Measurements from ENCODE around the gene CEP89.
"Not testable (repeated sequence)": the region's sequence is repeated elsewhere in the genome, so short reads cannot be mapped to it uniquely, and the experiment has no call there.

CEP89 gene

DNA sequence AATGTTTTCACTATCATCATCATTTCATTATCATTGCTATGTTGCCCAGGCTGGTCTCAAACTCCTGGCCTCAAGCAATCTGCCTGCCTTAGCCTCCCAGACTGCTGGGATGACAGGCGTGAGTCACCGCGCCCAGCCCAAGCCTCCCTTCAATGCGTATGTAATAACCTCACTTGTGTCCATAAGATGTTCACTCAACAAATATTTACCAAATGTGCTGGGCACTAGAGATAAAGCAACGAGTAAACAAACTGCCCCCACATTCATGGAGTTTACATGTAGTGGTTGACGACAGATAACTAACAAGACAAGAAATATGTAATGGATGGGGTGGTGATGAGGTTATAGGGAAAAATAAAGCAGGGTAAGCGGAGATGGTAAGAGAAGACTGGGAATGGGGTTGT lies 25.3 kb upstream of the CEP89 start:
- not testable (repeated sequence) for H3K27me3 ChIP-seq (ENCODE audit: control insufficient read depth, insufficient read depth, low read length); H3K27ac ChIP-seq (ENCODE audit: low read length); H3K4me1 ChIP-seq (ENCODE audit: control insufficient read depth, insufficient read depth, low read length); DNase-seq (ENCODE audit: low read depth, low spot score); H3K4me3 ChIP-seq (ENCODE audit: low read length); H3K36me3 ChIP-seq (ENCODE audit: control insufficient read depth, insufficient read depth, low read length); H3K9me3 ChIP-seq (ENCODE audit: control insufficient read depth, insufficient read depth, low read length)
- no CpG with 5 or more reads among the region's 7 CpGs for WGBS (ENCODE audit: insufficient coverage, insufficient read length)

DNA sequence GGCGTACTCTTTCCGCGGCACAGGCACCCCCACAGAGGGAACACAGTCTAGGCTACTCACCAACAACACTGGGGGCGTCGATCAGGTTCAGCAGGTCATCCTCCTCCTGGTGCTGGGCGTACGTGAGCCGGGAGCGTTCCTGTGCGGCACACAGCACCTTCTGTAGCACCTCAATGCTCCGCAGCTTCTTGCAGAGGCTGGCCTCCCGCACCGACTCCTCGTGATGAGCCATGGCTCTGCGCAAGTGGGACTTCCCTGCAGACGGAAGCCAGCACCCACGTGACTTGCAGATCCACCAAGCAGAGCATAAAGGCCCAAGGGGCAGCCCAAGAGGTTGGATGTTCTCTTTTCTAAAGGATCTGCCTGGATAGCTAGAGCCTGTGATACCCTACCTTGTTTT lies 24.2 kb upstream of the CEP89 start:
- not testable (repeated sequence) for H3K27me3 ChIP-seq (ENCODE audit: control insufficient read depth, insufficient read depth, low read length); H3K9me3 ChIP-seq (ENCODE audit: control insufficient read depth, insufficient read depth, low read length); H3K4me3 ChIP-seq (ENCODE audit: low read length); H3K4me1 ChIP-seq (ENCODE audit: control insufficient read depth, insufficient read depth, low read length); DNase-seq (ENCODE audit: low read depth, low spot score); H3K36me3 ChIP-seq (ENCODE audit: control insufficient read depth, insufficient read depth, low read length); H3K27ac ChIP-seq (ENCODE audit: low read length)
- no CpG with 5 or more reads among the region's 17 CpGs for WGBS (ENCODE audit: insufficient coverage, insufficient read length)

GRCh38 chr19:32988724-32989123 lies 17.0 kb upstream of the CEP89 start:
- Histone ChIP-seq H3K36me3 (ENCODE audit: control insufficient read depth, insufficient read depth, low read length) (peaks cover 3% of the 10 kb centered on the region; the same call in 1 of the 2 replicates), H3K4me3 (ENCODE audit: low read length) (no peak overlapping the region), H3K27ac (ENCODE audit: low read length) (no peak overlapping the region), H3K27me3 (ENCODE audit: control insufficient read depth, insufficient read depth, low read length) (no peaks in the 10 kb centered on the region), H3K4me1 (ENCODE audit: control insufficient read depth, insufficient read depth, low read length) (no peaks in the 10 kb centered on the region), H3K9me3 (ENCODE audit: control insufficient read depth, insufficient read depth, low read length) (no peaks in the 10 kb centered on the region)
- WGBS (ENCODE audit: insufficient coverage, insufficient read length) = no CpG with 5 or more reads among the region's 5 CpGs
- no peak for DNase-seq (ENCODE audit: low read depth, low spot score)

GRCh38 chr19:32988254-32988653 lies 16.5 kb upstream of the CEP89 start:
- DNase-seq (ENCODE audit: low read depth, low spot score); H3K27ac ChIP-seq (ENCODE audit: low read length); H3K4me1 ChIP-seq (ENCODE audit: control insufficient read depth, insufficient read depth, low read length); H3K4me3 ChIP-seq (ENCODE audit: low read length); H3K27me3 ChIP-seq (ENCODE audit: control insufficient read depth, insufficient read depth, low read length); H3K36me3 ChIP-seq (ENCODE audit: control insufficient read depth, insufficient read depth, low read length); H3K9me3 ChIP-seq (ENCODE audit: control insufficient read depth, insufficient read depth, low read length): not testable (repeated sequence)
- WGBS (ENCODE audit: insufficient coverage, insufficient read length) = no CpG with 5 or more reads among the region's 5 CpGs

GRCh38 chr19:32982488-32982887 lies 10.7 kb upstream of the CEP89 start:
- WGBS (ENCODE audit: insufficient coverage, insufficient read length) = no CpG with 5 or more reads among the region's 6 CpGs
- H3K4me1 ChIP-seq (ENCODE audit: control insufficient read depth, insufficient read depth, low read length); H3K36me3 ChIP-seq (ENCODE audit: control insufficient read depth, insufficient read depth, low read length); H3K9me3 ChIP-seq (ENCODE audit: control insufficient read depth, insufficient read depth, low read length); H3K27me3 ChIP-seq (ENCODE audit: control insufficient read depth, insufficient read depth, low read length); H3K4me3 ChIP-seq (ENCODE audit: low read length); H3K27ac ChIP-seq (ENCODE audit: low read length); DNase-seq (ENCODE audit: low read depth, low spot score): not testable (repeated sequence)

GRCh38 chr19:32979807-32980206 lies 8.0 kb upstream of the CEP89 start:
- not testable (repeated sequence) for H3K4me1 ChIP-seq (ENCODE audit: control insufficient read depth, insufficient read depth, low read length); H3K27ac ChIP-seq (ENCODE audit: low read length); DNase-seq (ENCODE audit: low read depth, low spot score); H3K4me3 ChIP-seq (ENCODE audit: low read length); H3K9me3 ChIP-seq (ENCODE audit: control insufficient read depth, insufficient read depth, low read length); H3K36me3 ChIP-seq (ENCODE audit: control insufficient read depth, insufficient read depth, low read length); H3K27me3 ChIP-seq (ENCODE audit: control insufficient read depth, insufficient read depth, low read length)
- no CpG with 5 or more reads among the region's 7 CpGs for WGBS (ENCODE audit: insufficient coverage, insufficient read length)

DNA sequence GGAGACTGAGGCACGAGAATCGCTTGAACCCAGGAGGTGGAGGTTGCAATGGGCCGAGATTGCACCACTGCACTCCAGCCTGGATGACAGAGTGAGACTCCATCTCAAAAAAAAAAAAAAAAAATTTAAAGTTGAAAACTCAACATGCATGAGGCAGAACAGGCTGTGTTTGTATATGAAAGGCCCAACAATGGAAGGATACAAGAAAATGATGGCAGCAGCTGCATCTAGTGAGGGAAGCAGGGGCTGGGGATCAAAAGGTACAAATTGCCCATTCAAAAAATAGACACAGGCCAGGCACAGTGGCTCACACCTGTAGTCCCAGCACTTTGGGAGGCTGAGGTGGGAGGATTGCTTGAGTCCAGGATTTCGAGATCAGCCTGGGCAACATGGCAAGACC lies 6.1 kb upstream of the CEP89 start:
- H3K9me3 ChIP-seq (ENCODE audit: control insufficient read depth, insufficient read depth, low read length); H3K27me3 ChIP-seq (ENCODE audit: control insufficient read depth, insufficient read depth, low read length); H3K36me3 ChIP-seq (ENCODE audit: control insufficient read depth, insufficient read depth, low read length); H3K4me1 ChIP-seq (ENCODE audit: control insufficient read depth, insufficient read depth, low read length); DNase-seq (ENCODE audit: low read depth, low spot score); H3K27ac ChIP-seq (ENCODE audit: low read length); H3K4me3 ChIP-seq (ENCODE audit: low read length): not testable (repeated sequence)
- no CpG with 5 or more reads among the region's 4 CpGs for WGBS (ENCODE audit: insufficient coverage, insufficient read length)

- Histone ChIP-seq H3K36me3 (ENCODE audit: control insufficient read depth, insufficient read depth, low read length) (peaks cover 3% of the 10 kb centered on the region; the same call in 1 of the 2 replicates), H3K27me3 (ENCODE audit: control insufficient read depth, insufficient read depth, low read length) (no peaks in the 10 kb centered on the region), H3K9me3 (ENCODE audit: control insufficient read depth, insufficient read depth, low read length) (no peaks in the 10 kb centered on the region), H3K4me1 (ENCODE audit: control insufficient read depth, insufficient read depth, low read length) (no peaks in the 10 kb centered on the region), H3K4me3 (ENCODE audit: low read length) (no peak overlapping the region), H3K27ac (ENCODE audit: low read length) (no peak overlapping the region)
- no CpG with 5 or more reads among the region's 7 CpGs for WGBS (ENCODE audit: insufficient coverage, insufficient read length)
- no peak for DNase-seq (ENCODE audit: low read depth, low spot score)
Measured at GRCh38 chr19:32977280-32977679, 5.5 kb upstream of the CEP89 start.

DNA sequence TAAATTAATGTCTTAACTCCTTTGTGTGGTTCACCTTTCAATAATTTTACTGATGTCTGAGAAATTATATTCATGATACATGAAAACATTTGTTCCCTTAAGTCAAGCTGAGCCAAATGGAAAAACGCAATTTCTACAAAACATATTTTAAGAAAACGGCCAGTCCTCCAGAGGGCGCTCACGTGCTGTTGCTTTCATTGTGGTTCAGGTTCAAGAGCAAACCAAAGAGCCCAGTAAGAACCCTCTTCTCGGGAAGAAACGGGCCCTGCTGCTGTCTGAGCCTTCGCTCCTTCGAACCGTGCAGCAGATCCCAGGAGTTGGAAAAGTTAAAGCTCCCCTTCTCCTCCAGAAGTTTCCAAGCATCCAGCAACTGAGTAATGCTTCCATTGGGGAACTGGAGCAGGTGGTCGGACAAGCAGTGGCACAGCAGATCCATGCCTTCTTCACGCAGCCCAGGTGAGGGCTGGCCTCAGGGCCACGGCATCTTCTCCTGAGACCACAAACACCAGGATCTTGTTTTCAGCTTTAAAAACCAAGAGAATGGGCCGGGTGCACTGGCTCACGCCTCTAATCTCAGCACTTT lies 4.6 kb upstream of the CEP89 start:
- Histone ChIP-seq H3K27ac (ENCODE audit: low read length) (no peak overlapping the region), H3K4me1 (ENCODE audit: control insufficient read depth, insufficient read depth, low read length) (no peaks in the 10 kb centered on the region), H3K9me3 (ENCODE audit: control insufficient read depth, insufficient read depth, low read length) (no peaks in the 10 kb centered on the region), H3K36me3 (ENCODE audit: control insufficient read depth, insufficient read depth, low read length) (peaks cover 3% of the 10 kb centered on the region; the same call in 1 of the 2 replicates), H3K4me3 (ENCODE audit: low read length) (no peak overlapping the region), H3K27me3 (ENCODE audit: control insufficient read depth, insufficient read depth, low read length) (no peaks in the 10 kb centered on the region)
- WGBS (ENCODE audit: insufficient coverage, insufficient read length) = no CpG with 5 or more reads among the region's 14 CpGs
- peak; percentile 54 for DNase-seq (ENCODE audit: low read depth, low spot score)

- DNase-seq (ENCODE audit: low read depth, low spot score) = no peak
- no CpG with 5 or more reads among the region's 21 CpGs for WGBS (ENCODE audit: insufficient coverage, insufficient read length)
- H3K36me3 ChIP-seq (ENCODE audit: control insufficient read depth, insufficient read depth, low read length) = peaks cover 3% of the 10 kb centered on the region; the same call in 1 of the 2 replicates
Measured at GRCh38 chr19:32971012-32971595, 654 bp downstream of the CEP89 start.

GRCh38 chr19:32969549-32969948 lies 2.2 kb downstream of the CEP89 start:
- WGBS (ENCODE audit: insufficient coverage, insufficient read length) = no CpG with 5 or more reads among the region's 10 CpGs
- Histone ChIP-seq H3K27me3 (ENCODE audit: control insufficient read depth, insufficient read depth, low read length) (no peaks in the 10 kb centered on the region), H3K9me3 (ENCODE audit: control insufficient read depth, insufficient read depth, low read length) (no peaks in the 10 kb centered on the region), H3K4me1 (ENCODE audit: control insufficient read depth, insufficient read depth, low read length) (peaks cover 2% of the 10 kb centered on the region; the same call in 1 of the 2 replicates), H3K4me3 (ENCODE audit: low read length) (no peak overlapping the region), H3K36me3 (ENCODE audit: control insufficient read depth, insufficient read depth, low read length) (peaks cover 3% of the 10 kb centered on the region; the same call in 1 of the 2 replicates), H3K27ac (ENCODE audit: low read length) (no peak overlapping the region)
- DNase-seq (ENCODE audit: low read depth, low spot score) = no peak

More at GRCh38 chr19:32971012-32971595, 654 bp downstream of the CEP89 start:
- Histone ChIP-seq H3K4me1 (ENCODE audit: control insufficient read depth, insufficient read depth, low read length) (peaks cover 2% of the 10 kb centered on the region; the same call in 1 of the 2 replicates), H3K27ac (ENCODE audit: low read length) (no peak overlapping the region), H3K9me3 (ENCODE audit: control insufficient read depth, insufficient read depth, low read length) (no peaks in the 10 kb centered on the region), H3K4me3 (ENCODE audit: low read length) (peak overlapping the region; percentile 85; the same call in 1 of the 2 replicates), H3K27me3 (ENCODE audit: control insufficient read depth, insufficient read depth, low read length) (no peaks in the 10 kb centered on the region)
